AG04449 (cell line): ENCODE data around the gene OR11H1.
"Not testable (repeated sequence)": the region's sequence is repeated elsewhere in the genome, so short reads cannot be mapped to it uniquely, and the experiment has no call there.

Experiments used
- CTCF ChIA-PET: fragments of 350-600 bp; formaldehyde crosslinking; extraction: SDS; loops from one replicate; lab custom pipeline; 2021; ENCODE audit warnings: antibody characterized with exemption; lab: Yijun Ruan, JAX
- POLR2A ChIA-PET: fragments of 400-600, 350-600 bp; formaldehyde crosslinking; extraction: SDS; loops from one replicate; lab custom pipeline; 2020; ENCODE audit warnings: antibody characterized with exemption, inconsistent platforms; lab: Yijun Ruan, JAX
- DNase-seq: peaks from one replicate; pipeline ENCODE4 v3.0.0-alpha.2; 2010; ENCODE audit warnings: low read depth, low spot score
- H3K4me3 ChIP-seq: 2 replicates; pipeline ENCODE4 v1.5.1; 2011; ENCODE audit warnings: low read depth, mild to moderate bottlenecking, control low read depth, low read length

Gene OR11H1, protein sequence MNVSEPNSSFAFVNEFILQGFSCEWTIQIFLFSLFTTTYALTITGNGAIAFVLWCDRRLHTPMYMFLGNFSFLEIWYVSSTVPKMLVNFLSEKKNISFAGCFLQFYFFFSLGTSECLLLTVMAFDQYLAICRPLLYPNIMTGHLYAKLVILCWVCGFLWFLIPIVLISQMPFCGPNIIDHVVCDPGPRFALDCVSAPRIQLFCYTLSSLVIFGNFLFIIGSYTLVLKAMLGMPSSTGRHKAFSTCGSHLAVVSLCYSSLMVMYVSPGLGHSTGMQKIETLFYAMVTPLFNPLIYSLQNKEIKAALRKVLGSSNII

DNA sequence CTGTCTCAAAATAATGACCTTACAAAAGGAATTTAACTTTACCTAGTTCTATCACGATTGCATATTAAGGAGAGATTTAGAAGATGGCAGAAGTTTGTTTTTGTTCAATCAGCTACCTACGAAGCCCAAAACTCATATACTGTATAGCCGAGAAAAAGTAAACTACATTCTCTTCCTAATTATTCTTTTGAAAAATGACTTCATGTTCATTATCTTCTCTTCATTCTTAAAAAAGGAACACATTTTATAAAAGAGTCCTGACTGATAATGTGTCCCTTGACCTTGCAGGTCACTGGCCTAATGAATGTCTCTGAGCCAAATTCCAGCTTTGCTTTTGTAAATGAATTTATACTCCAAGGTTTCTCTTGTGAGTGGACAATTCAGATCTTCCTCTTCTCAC lies at the start of gene OR11H1:
Gene OR11H1, plus strand, starts transcription at position 301 of the 400 bp plus-strand sequence. Its CDS starts 0 bp downstream, at position 301.
- DNase-seq, CTCF ChIA-PET, H3K4me3 ChIP-seq, POLR2A ChIA-PET: not testable (repeated sequence)

DNA sequence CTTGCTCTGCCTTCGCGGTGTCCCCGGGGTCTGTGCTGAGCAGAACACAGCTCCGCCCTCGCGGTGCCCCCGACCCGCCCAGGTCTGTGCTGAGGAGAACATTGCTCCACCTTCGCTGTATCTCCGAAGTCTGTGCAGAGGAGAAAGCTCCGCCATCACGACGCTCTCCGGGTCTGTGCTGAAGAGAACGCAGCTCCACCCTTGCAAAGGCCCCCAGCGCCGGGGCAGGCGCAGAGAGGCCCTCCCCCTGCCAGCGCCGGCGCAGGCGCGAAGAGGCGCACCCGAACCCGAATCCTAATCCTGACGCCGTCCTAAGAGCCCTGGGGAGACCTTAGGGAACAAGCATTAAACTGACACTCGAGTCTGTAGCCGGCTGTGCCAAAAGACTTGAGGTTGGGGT lies 18.0 kb upstream of the OR11H1 start:
- DNase-seq, H3K4me3 ChIP-seq, POLR2A ChIA-PET, CTCF ChIA-PET: not testable (repeated sequence)

DNA sequence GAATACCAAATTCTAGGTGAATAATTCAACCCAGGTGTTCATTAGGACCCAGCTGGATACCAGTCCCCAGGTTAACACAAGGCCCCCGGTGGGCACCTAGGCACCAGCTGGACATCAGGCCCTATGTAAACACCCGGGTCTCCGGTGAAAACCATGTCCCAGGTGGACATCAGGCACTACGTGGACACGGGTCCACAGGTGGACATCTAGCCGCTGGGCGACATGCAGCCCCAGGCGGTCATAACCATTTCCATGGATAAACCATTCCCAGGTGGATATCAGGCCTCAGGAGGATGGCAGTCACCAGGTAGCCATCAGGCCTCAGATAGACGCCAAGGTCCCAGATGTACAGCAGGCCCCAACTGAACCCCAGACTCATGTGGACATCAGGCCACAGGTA lies 12.1 kb upstream of the OR11H1 start:
- CTCF ChIA-PET, POLR2A ChIA-PET, DNase-seq, H3K4me3 ChIP-seq: not testable (repeated sequence)

DNA sequence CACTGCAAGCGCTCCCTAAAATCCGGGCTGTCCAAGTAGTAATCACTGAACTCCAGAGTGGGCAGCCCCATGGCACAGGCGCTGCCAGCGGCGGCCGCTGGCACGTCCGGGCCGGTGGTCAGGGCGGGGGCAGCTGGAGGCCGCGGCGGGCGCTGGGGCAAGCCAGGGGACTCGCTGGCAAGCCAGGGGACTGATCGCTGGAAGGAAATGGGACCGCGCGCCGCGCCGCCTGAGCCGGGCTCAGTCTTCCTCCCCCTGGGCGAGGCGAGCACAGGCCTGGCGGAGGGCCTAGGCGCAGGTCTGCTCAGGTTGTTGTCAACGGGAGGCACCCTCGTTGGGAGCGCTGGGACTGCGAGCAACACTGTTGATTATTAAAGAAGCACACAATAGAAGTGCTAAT lies 25.8 kb downstream of the OR11H1 start:
- DNase-seq, POLR2A ChIA-PET, H3K4me3 ChIP-seq, CTCF ChIA-PET: not testable (repeated sequence)

DNA sequence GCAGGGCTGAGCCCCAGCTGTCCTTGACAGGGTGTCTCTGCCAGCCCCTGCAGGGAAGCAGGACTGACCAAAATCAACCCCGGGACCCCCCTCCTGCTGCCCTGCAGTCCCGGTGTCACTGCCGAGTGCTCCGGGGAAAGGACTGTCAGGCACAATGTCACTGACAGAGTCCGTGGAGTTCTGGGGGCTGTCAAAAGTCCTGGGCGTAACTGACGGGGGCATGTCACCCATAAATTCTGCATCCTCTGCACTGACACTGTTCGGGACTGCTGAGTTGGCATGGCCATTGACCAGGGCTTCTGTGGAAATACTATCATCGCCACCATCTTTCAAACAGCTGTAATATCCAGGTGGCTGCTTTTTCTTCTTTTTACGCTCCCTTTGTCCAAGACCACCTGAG lies 35.5 kb downstream of the OR11H1 start:
- CTCF ChIA-PET, POLR2A ChIA-PET, H3K4me3 ChIP-seq, DNase-seq: not testable (repeated sequence)

DNA sequence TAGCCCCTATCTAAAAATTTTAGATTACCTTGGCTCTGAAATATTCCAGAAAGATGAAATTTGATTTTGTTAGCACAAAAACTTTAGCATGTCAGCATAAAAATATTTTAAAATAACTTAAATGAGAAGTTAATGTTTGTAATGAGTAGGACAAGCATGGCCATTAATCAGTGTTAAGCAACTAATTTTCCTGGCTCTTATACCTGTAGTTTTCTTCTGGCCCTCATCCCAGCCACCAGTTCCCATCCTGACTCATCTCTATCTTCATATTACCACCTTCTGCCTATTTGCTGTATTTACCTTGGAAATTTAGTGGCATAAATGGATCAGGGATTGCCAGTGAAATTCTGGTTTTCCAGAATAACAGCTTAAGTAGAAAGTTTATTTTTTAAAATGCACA lies 37.1 kb downstream of the OR11H1 start:
- CTCF ChIA-PET, DNase-seq, H3K4me3 ChIP-seq, POLR2A ChIA-PET: not testable (repeated sequence)
